ENCODE measurements around the gene TBC1D30. TPM values are rescaled to one million over a fixed set of nuclear protein-coding genes. Genes with fewer than 3 reads are reported as not detected.

The TBC1D30 gene
- total RNA-seq, 3 donors from 2014 or later = 3.6 to 8.7 (median 7.4) TPM

DNA sequence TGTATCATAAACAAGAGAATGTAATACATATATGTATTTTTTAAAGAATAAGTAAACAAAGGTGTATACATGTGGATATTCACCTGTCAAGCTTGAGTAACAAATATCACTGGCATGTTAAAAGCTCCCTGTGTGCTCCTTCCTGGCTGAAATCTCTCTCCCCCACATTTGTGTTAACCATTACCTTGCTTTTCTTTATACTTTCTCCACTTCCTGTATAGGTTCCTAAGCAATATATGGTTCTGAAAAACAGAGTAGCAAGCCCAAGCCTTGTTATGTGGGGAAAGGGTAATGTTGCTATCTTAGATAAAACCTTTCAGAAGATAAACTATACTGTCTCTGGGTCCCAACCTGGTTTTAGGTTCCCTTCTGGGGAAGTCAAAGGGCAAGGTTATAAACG, 32.3 kb upstream of the TBC1D30 start:
- Histone ChIP-seq H3K4me3 (no peak overlapping the region), H3K36me3 (ENCODE audit: low read depth) (no peaks in the 10 kb centered on the region), H3K4me1 (ENCODE audit: low read depth) (no peaks in the 10 kb centered on the region), H3K9me3 (no peaks in the 10 kb centered on the region)
- DNase-seq (no peak), ATAC-seq (no peak)
- intact Hi-C loops (cut with DNase I, micrococcal nuclease) = no loop called here
- no peak for TF ChIP-seq CTCF (IDR thresholded peaks at IDR 0.05)

- intact Hi-C loops (cut with DNase I, micrococcal nuclease) = no loop called here
- no peak for DNase-seq
- Histone ChIP-seq H3K9me3 (no peaks in the 10 kb centered on the region), H3K4me3 (no peak overlapping the region), H3K4me1 (ENCODE audit: low read depth) (no peaks in the 10 kb centered on the region), H3K36me3 (ENCODE audit: low read depth) (no peaks in the 10 kb centered on the region)
- TF ChIP-seq CTCF (IDR thresholded peaks at IDR 0.05) = no peak
- no peak for ATAC-seq
Measured at GRCh38 chr12:64793610-64794009, 30.8 kb upstream of the TBC1D30 start.

- Histone ChIP-seq H3K4me3 (no peak overlapping the region), H3K9me3 (no peaks in the 10 kb centered on the region), H3K4me1 (ENCODE audit: low read depth) (no peaks in the 10 kb centered on the region), H3K36me3 (ENCODE audit: low read depth) (no peaks in the 10 kb centered on the region)
- no peak for DNase-seq
- ATAC-seq = no peak
- intact Hi-C loops (cut with DNase I, micrococcal nuclease) = no loop called here
- no peak for TF ChIP-seq CTCF (IDR thresholded peaks at IDR 0.05)
Measured at GRCh38 chr12:64794305-64794704, 30.1 kb upstream of the TBC1D30 start.

- H3K36me3 ChIP-seq (ENCODE audit: low read depth) = no peaks in the 10 kb centered on the region
- H3K9me3 ChIP-seq = no peaks in the 10 kb centered on the region
- DNase-seq (peak in 1 of 3 donors; percentile 90), ATAC-seq (peak; percentile 97)
- intact Hi-C loops (cut with DNase I, micrococcal nuclease) = no loop called here
- no peaks in the 10 kb centered on the region for H3K4me1 ChIP-seq (ENCODE audit: low read depth)
- peak; percentile 56 for TF ChIP-seq CTCF (IDR thresholded peaks at IDR 0.05)
- H3K4me3 ChIP-seq = no peak overlapping the region
Measured at GRCh38 chr12:64796205-64796845, 28.1 kb upstream of the TBC1D30 start.

DNA sequence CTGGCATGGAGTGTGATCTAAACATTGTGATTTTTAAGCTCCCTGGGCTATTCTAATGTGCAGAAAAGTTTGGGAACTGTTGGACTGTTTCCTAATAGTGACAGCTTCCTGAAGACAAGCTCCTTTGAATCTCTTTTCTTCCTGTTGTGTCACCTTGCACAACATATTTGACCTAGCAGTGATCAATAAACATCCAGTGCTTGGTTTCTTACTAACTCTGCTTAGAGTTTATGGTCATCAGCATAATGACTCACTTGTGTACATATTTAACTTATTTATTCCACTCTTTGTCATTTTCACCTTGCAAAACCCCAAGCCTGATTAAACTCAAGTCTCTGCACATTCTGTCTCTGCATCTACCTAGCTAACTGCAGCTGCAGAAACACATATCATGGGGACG, 27.3 kb upstream of the TBC1D30 start:
- Histone ChIP-seq H3K36me3 (ENCODE audit: low read depth) (no peaks in the 10 kb centered on the region), H3K4me1 (ENCODE audit: low read depth) (no peaks in the 10 kb centered on the region), H3K9me3 (no peaks in the 10 kb centered on the region), H3K4me3 (no peak overlapping the region)
- intact Hi-C loops (cut with DNase I, micrococcal nuclease) = no loop called here
- ATAC-seq (peak; percentile 36), DNase-seq (no peak)
- TF ChIP-seq CTCF (IDR thresholded peaks at IDR 0.05) = no peak

- H3K36me3 ChIP-seq (ENCODE audit: low read depth) = no peaks in the 10 kb centered on the region
- no peak for ATAC-seq
- no peak overlapping the region for H3K4me3 ChIP-seq
- TF ChIP-seq CTCF (IDR thresholded peaks at IDR 0.05) = no peak
- DNase-seq = no peak
- intact Hi-C loops (cut with DNase I, micrococcal nuclease) = no loop called here
- no peaks in the 10 kb centered on the region for H3K4me1 ChIP-seq (ENCODE audit: low read depth)
- H3K9me3 ChIP-seq = no peaks in the 10 kb centered on the region
Measured at GRCh38 chr12:64798165-64798564, 26.3 kb upstream of the TBC1D30 start.
